Measurements from ENCODE around the gene ITPR2.
A peak's percentile ranks its signal among the peaks of the same experiment; 100 is the strongest.
"Not testable (repeated sequence)": the region's sequence is repeated elsewhere in the genome, so short reads cannot be mapped to it uniquely, and the experiment has no call there.

ITPR2 gene

GRCh38 chr12:26434299-26435068, 398.5 kb downstream of the ITPR2 start:
- ChIA-PET CTCF (interaction anchor here (0.6 to 2.0 kb wide), 10 partner anchors 8 to 267 kb away, joined by 3 to 8 read pairs (median 3); no protein-coding TSS in a partner anchor), POLR2A (no interaction called here)
- TF ChIP-seq CTCF (IDR thresholded peaks at IDR 0.05; ENCODE audit: control extremely low read depth, extremely low read depth, low read depth, missing control alignments) = peak; percentile 65
- peak; percentile 26 for DNase-seq (ENCODE audit: extremely low spot score)

GRCh38 chr12:26433701-26434100, 399.3 kb downstream of the ITPR2 start:
- DNase-seq (ENCODE audit: extremely low spot score); POLR2A ChIA-PET: not testable (repeated sequence)

GRCh38 chr12:26431211-26431610, 401.8 kb downstream of the ITPR2 start:
- TF ChIP-seq CTCF (IDR thresholded peaks at IDR 0.05; ENCODE audit: control extremely low read depth, extremely low read depth, low read depth, missing control alignments) = no peak
- CTCF ChIA-PET = interaction anchor here (0.6 kb wide), 1 partner anchor 10 kb away, joined by 3 read pairs; no protein-coding TSS in a partner anchor
- DNase-seq (ENCODE audit: extremely low spot score) = no peak
- POLR2A ChIA-PET = no interaction called here

More at GRCh38 chr12:26433701-26434100, 399.3 kb downstream of the ITPR2 start:
- CTCF ChIA-PET = interaction anchor here (0.6 to 2.1 kb wide), 8 partner anchors 9 to 268 kb away, joined by 3 to 6 read pairs (median 3); no protein-coding TSS in a partner anchor

- POLR2A ChIA-PET; DNase-seq (ENCODE audit: extremely low spot score): not testable (repeated sequence)
- CTCF ChIA-PET = interaction anchor here (1.7 kb wide), 1 partner anchor 36 kb away, joined by 3 read pairs; no protein-coding TSS in a partner anchor
These were observed 402.4 kb downstream of the ITPR2 start for GRCh38 chr12:26430596-26430995.

- ChIA-PET CTCF (interaction anchor here (1.2 to 1.7 kb wide), 3 partner anchors 37 to 331 kb away, joined by 3 read pairs; no protein-coding TSS in a partner anchor), POLR2A (no interaction called here)
- DNase-seq (ENCODE audit: extremely low spot score) = no peak
- TF ChIP-seq CTCF (IDR thresholded peaks at IDR 0.05; ENCODE audit: control extremely low read depth, extremely low read depth, low read depth, missing control alignments) = no peak
These were observed 403.8 kb downstream of the ITPR2 start for GRCh38 chr12:26429070-26429691.

DNA sequence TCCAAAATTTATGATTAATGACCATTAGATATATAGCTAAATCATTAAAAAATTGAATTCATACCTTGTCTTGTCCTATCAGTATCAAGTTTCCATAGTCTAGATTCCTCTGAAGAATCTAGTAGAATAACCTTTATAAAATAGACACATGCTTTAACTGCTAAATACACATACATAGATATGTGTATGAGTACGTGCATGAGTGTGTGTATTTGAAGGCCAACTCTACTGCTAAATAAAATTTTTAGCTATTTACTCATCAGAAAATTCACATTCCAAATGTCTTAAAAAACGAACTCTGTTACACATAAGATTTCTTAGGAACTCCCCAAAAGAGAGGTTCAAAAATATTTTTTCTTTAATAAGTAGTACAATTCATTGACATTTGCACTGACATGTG, 404.6 kb downstream of the ITPR2 start:
- ChIA-PET CTCF (interaction anchor here (1.2 to 1.4 kb wide), 4 partner anchors 10 to 331 kb away, joined by 3 read pairs; no protein-coding TSS in a partner anchor), POLR2A (no interaction called here)
- DNase-seq (ENCODE audit: extremely low spot score) = no peak
- no peak for TF ChIP-seq CTCF (IDR thresholded peaks at IDR 0.05; ENCODE audit: control extremely low read depth, extremely low read depth, low read depth, missing control alignments)

GRCh38 chr12:26426652-26427051, 406.3 kb downstream of the ITPR2 start:
- CTCF ChIA-PET = no interaction called here
- TF ChIP-seq CTCF (IDR thresholded peaks at IDR 0.05; ENCODE audit: control extremely low read depth, extremely low read depth, low read depth, missing control alignments) = no peak
- DNase-seq (ENCODE audit: extremely low spot score) = no peak
- POLR2A ChIA-PET = no interaction called here

Measured in GM10248 (cell line).